GM12891 (cell line): ENCODE measurements around the gene POR.

Source experiments
- DNase-seq: peaks from one replicate; pipeline ENCODE4 v3.0.0; 2011; ENCODE audit warnings: low spot score; ENCODE audit not compliant: insufficient read length
- FAIRE-seq: peaks from 2 replicates; lab custom pipeline; 2011; peaks lifted over from hg19 to GRCh38; lab: Jason Lieb, UNC
- PAX5 ChIP-seq: IDR thresholded peaks from 2 replicates; pipeline ENCODE4 v1.6.1; 2011; ENCODE audit warnings: low read length, moderate library complexity, mild to moderate bottlenecking; ENCODE audit not compliant: insufficient read depth, severe bottlenecking
- POLR2A ChIP-seq: IDR thresholded peaks from 2 replicates; pipeline ENCODE4 v1.6.1; 2011; ENCODE audit warnings: low read depth, low read length, control low read depth
- POLR2AphosphoS5 ChIP-seq: IDR thresholded peaks from 2 replicates; pipeline ENCODE4 v1.6.1; 2011; ENCODE audit warnings: low read depth, low read length, control low read depth
- POU2F2 ChIP-seq: IDR thresholded peaks from 2 replicates; pipeline ENCODE4 v1.6.1; 2011; ENCODE audit warnings: low read depth, mild to moderate bottlenecking, control low read depth, low read length, moderate library complexity
- SPI1 ChIP-seq: IDR thresholded peaks from 2 replicates; pipeline ENCODE4 v1.6.1; 2011; ENCODE audit warnings: low read depth, low read length, control low read depth
- TAF1 ChIP-seq: IDR thresholded peaks from 2 replicates; pipeline ENCODE4 v1.6.1; 2011; ENCODE audit warnings: low read depth, low read length, control low read depth

The POR gene

DNA sequence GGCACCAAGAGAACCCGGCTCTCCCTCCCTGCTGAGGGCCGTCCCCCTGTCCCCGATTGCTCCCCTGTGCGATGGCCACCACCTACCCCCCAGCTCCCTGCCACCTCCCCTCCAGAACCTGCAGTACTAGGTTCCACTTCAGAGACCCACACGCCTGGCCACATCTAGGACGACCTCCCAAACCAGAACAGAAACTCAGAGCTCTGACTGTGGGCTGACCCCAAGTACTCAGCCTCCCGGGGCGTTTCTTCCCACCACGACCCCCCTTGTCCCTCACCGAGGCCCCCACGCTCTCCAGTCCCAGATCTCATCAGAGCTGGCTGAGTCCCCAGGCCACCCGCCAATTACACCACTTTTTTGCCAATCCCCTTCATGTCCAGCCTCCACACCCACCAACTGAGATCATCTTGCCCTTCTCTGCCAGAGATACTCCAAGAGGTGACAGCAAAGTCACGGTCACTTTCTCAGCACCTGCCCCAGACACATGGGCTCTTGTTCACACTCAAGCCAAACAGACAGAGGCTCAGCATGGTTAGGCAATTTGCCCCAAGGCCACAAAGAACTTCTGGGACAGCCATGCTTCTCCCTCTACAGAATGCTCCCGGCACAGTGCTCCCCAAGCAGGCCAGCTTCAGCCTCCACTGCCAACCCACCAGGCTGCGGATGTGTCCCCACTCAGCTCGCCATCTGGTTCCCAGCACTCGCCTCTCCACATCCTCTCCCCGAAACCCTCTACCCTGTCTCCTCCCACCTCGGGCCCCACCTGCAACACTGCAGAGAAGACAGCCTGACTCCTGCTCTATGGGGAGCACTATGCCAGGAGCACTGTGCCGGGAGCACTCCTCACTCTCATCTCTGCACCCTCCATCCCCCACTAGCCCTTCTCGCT, 74.8 kb downstream of the POR start:
- TF ChIP-seq POLR2A (no peak), TAF1 (no peak), PAX5 (no peak), POLR2AphosphoS5 (no peak), SPI1 (no peak), POU2F2 (no peak)
- DNase-seq (peak; percentile 36), FAIRE-seq (no peak)

DNA sequence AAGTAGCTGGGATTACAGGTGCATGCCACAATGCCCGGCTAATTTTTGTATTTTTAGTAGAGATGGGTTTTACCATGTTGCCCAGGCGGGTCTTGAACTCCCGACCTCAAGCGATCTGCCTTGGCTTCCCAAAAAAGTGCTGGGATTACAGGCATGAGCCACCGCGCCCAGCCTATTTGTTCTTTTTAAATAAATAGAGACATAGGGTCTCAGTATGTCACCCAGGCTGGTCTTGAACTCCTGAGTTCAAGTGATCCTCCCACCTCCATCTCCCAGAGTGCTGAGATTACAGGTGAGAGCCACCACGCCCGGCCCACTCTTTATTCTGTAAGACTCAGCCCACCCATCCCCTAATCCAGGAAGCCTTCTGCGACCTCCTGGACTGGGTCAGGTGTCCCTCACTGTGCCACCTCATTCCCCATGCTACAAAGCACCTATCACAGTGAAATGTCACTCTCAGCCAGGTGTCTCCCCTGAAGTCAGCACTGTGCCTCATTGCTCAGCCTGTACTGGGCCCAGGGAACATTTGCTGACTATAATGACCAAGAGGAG, 76.7 kb downstream of the POR start:
- no peak for FAIRE-seq
- no peak for TF ChIP-seq TAF1
- no peak for TF ChIP-seq SPI1
- TF ChIP-seq POLR2AphosphoS5, result no peak
- TF ChIP-seq POLR2A, result no peak
- TF ChIP-seq PAX5, result no peak
- TF ChIP-seq POU2F2, result no peak
- DNase-seq, result no peak

GRCh38 chr7:75992083-75992755, 77.3 kb downstream of the POR start:
- DNase-seq (no peak), FAIRE-seq (no peak)
- TF ChIP-seq PAX5 (no peak), SPI1 (no peak), POLR2A (no peak), POLR2AphosphoS5 (no peak), POU2F2 (no peak), TAF1 (no peak)

GRCh38 chr7:75993689-75994387, 78.9 kb downstream of the POR start:
- peak; percentile 59 for DNase-seq
- FAIRE-seq, result no peak
- no peak for TF ChIP-seq PAX5

DNA sequence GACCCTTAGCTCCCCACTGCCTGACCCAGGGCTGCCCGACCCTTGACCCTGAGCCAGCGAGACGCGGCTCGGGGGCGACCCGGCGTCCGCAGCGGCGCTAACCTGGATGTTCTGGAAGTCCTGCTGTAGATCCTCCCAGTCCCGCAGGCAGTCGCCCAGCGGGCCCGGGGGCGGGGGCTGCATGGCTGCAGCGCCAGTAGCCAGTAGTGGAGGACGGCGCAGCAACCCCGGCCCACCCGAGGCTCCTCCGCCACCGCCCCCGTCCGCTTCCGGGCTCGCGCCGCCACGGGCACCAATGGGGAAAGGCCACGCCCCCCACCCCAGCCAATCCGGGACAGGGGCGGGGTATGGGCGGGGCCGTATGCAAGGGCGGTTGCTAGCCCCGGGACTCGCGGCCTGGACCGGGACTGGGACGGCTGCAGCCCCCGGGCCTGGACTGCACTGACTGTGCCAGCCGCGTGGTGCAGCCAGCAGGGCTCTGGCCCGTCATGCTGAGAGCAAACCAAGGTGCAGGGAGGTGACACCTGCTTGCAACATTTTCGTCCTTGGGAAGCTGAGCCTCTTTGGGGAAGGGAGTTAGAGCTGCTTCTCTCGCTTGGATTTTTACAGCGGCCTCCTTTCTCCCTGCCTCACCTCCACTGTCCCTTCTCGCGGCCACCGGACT, 79.6 kb downstream of the POR start, which contains the start of gene TMEM120A:
TMEM120A (minus strand) TSS at position 208 of the 664 bp plus-strand sequence; CDS start at position 183, 25 bp downstream.
- TF ChIP-seq POLR2A, result peak; percentile 65; the same call in 1 of the 2 replicates
- TF ChIP-seq POLR2AphosphoS5, result 0 out of 2 replicates have a peak, but pooled peaks have one; percentile 44
- peak; percentile 39 for TF ChIP-seq PAX5
- TF ChIP-seq SPI1, result no peak
- no peak for TF ChIP-seq TAF1
- 0 out of 2 replicates have a peak, but pooled peaks have one; percentile 12 for TF ChIP-seq POU2F2
- FAIRE-seq, result peak; percentile 94
- peak; percentile 100 for DNase-seq

DNA sequence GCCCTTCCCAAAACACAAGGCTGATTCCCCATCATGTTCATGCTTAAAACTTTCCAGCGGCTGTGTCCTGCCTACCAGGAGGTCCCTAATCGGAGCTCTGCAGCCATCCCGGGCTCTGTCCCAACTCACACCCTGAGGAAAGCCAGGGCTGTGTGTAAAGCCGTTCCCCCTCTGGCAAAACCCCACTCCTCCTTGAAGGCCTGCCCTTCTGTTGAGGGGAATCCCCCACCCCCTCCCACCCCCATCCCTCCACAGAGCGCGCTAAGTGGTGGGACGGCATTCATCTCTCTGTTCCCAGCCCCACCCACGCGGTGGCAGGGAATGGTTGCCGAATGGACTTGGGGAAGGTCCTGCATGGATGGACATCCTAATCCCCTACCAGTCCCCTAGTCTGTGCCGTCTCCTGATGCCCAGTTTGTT, 80.1 kb downstream of the POR start:
- no peak for FAIRE-seq
- no peak for TF ChIP-seq POLR2A
- TF ChIP-seq PAX5, result no peak
- DNase-seq, result no peak

DNA sequence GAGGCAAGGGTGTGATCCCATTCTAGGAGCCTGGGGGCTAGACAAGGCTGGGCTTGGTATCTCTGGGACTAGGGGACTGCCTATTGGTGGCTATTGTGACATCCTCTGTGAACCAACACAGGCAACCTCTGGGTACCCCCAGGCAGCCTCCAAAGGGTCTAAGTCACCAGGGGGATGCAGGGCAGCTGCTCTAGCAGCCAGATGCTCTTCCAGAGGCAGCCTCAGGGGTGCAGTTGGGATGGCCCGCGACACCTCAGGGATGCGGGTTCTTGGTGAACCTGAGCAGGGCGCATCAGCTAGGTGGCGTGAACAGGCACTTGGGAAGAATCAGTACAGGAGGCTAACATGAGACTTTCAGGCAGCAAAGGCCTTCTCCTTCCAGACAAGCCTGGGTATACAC, 81.0 kb downstream of the POR start:
- no peak for FAIRE-seq
- no peak for DNase-seq
- TF ChIP-seq SPI1 (no peak), POU2F2 (no peak), TAF1 (no peak), POLR2A (no peak), PAX5 (no peak), POLR2AphosphoS5 (no peak)

DNA sequence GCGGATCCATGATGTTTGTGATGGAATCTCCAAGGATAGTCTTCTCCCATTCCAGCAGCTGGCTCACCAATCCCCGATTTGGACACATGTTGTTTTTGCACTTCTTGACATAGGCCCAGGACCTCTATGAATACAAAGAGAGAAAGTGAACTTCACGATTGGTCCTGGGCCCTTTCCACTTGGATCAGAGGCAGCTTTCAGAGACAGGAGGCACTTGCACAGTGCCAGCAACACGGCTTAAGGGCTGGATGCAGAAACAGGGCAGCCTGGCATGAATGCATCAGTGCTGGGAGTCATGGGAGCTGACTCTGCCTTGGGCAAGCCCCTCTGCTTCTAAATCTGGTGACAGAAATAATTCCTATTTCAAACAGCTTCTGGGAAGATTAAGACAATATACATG, 81.5 kb downstream of the POR start:
- no peak for FAIRE-seq
- no peak for TF ChIP-seq POLR2A
- no peak for TF ChIP-seq PAX5
- no peak for TF ChIP-seq POU2F2
- TF ChIP-seq SPI1, result no peak
- TF ChIP-seq POLR2AphosphoS5, result no peak
- no peak for TF ChIP-seq TAF1
- DNase-seq, result no peak
